Spleen (tissue), 11 donors: ENCODE measurements around the gene DPH5. TPM values are rescaled to one million over a fixed set of nuclear protein-coding genes. Genes with fewer than 3 reads are reported as not detected.

Experiments
- DNase-seq: peaks from one replicate; pipeline ENCODE4 v3.0.0-alpha.2; 2020
- H3K27ac ChIP-seq, 8 donors: fragments of 200-600 bp; sonication (generic) in 7 of 8; 1 replicate in 4 of 8; 2 replicates in 4 of 8; pipeline versions ENCODE4 v1.5.0 to v1.8.0; 2016 to 2021; ENCODE audit warnings: inconsistent platforms in 4 of 8, mild to moderate bottlenecking in 4 of 8, moderate library complexity in 1 of 8
- H3K27me3 ChIP-seq, 7 donors: fragments of 200-600 bp; sonication (generic) in 6 of 7; replicated peaks in 1 of 7; 1 replicate in 4 of 7; 2 replicates in 3 of 7; pipeline versions ENCODE4 v1.5.0 to v1.8.0; 2016 to 2021; ENCODE audit warnings: inconsistent platforms in 3 of 7, mild to moderate bottlenecking in 1 of 7
- H3K36me3 ChIP-seq, 6 donors: fragments of 200-600 bp; sonication (generic) in 5 of 6; 1 replicate in 4 of 6; 2 replicates in 2 of 6; pipeline versions ENCODE4 v1.5.0 to v1.8.0; 2016 to 2021; ENCODE audit warnings: inconsistent platforms in 2 of 6
- H3K4me1 ChIP-seq, 6 donors: fragments of 200-600 bp; sonication (generic) in 5 of 6; 1 replicate in 3 of 6; 2 replicates in 3 of 6; pipeline versions ENCODE4 v1.5.0 to v1.8.0; 2016 to 2021; ENCODE audit warnings: inconsistent platforms in 3 of 6
- H3K4me3 ChIP-seq, 8 donors: fragments of 200-600 bp; sonication (generic) in 7 of 8; 1 replicate in 4 of 8; 2 replicates in 4 of 8; pipeline versions ENCODE4 v1.5.0 to v1.8.0; 2016 to 2021; ENCODE audit warnings: inconsistent platforms in 4 of 8, mild to moderate bottlenecking in 4 of 8, moderate library complexity in 2 of 8
- H3K9me3 ChIP-seq, 8 donors: fragments of 200-600 bp; sonication (generic) in 7 of 8; 1 replicate in 4 of 8; 2 replicates in 4 of 8; pipeline versions ENCODE4 v1.5.0 to v1.8.0; 2016 to 2021; ENCODE audit warnings: inconsistent platforms in 4 of 8
- CTCF ChIP-seq, 11 experiments: fragments of 200-600 bp in 7 of 11; fragments of 450-650 bp in 4 of 11; sonication (generic) in 4 of 11; IDR thresholded peaks in 8 of 11; conservative IDR thresholded peaks in 3 of 11; 1 replicate in 7 of 11; 2 replicates in 4 of 11; pipeline versions ENCODE4 v1.4.0 to v1.8.0; 2016 to 2021; ENCODE audit warnings: antibody characterized with exemption in 11 of 11, inconsistent platforms in 4 of 11, mild to moderate bottlenecking in 1 of 11
- POLR2A ChIP-seq, 3 donors: fragments of 450-650 bp; IDR thresholded peaks; one replicate each; pipeline ENCODE4 v1.5.1; 2017; ENCODE audit warnings: antibody characterized with exemption in 3 of 3, mild to moderate bottlenecking in 1 of 3
- POLR2AphosphoS5 ChIP-seq, 3 donors: sonication (generic); formaldehyde crosslinking; IDR thresholded peaks; one replicate each; pipeline ENCODE4 v1.5.1; 2017; ENCODE audit warnings: antibody characterized with exemption in 3 of 3
- WGBS, 5 donors: extraction: QIAGEN DNeasy Blood & Tissue Kit in 3 of 5; methylation state at CpG; one replicate each; pipeline versions ENCODE4 v1.1.5 to v1.1.7; 2013 to 2018; 5-methylcytosine and 5-hydroxymethylcytosine counted together
- intact Hi-C: fragments of 100-400 bp; cut with DNase I; formaldehyde crosslinking; loops from one replicate; pipeline ENCODE4 v1.15.0; 2023; ENCODE audit warnings: low total_unique reads
- polyA plus RNA-seq, 3 donors: library from polyadenylated mRNA; stranded (reverse); fragments of 200-250 nt; gene quantifications; one replicate each; pipeline ENCODE4 v1.2.1, GENCODE V29; 2013
- total RNA-seq, 7 donors: library from RNA; depleted of rRNA in 3 of 7; stranded (reverse); fragments of >200 nt in 3 of 7; fragmentation: NEBNext Ultra II Directional in 4 of 7; extraction: Animal tissue kit (Norgen Biotek cat#: 25700) in 4 of 7; gene quantifications; one replicate each; pipeline versions ENCODE4 v1.1.0 to v1.2.1, GENCODE V29; 2016 to 2021
- donor health status: healthy with polysubstance abuse.
- donor health status: DM: no; HTN: no; CAD: no; lungs with moderate emphysema.
- donor health status: DM: no; HTN: no; CAD: no.
- donor health status: Bipolar disorder and iron deficiency.
- donor health status: healthy.
- donor health status: DM: no; HTN: no; CAD: no.
- donor health status: DM: yes; HTN: yes; CAD: no.

Gene DPH5
- total and polyA plus RNA-seq, 10 donors: 19.3 to 60.0 (median 26.0) TPM

GRCh38 chr1:101064697-101065096 is 39.1 kb upstream of the DPH5 start:
- WGBS, 5 donors: 71 to 83% (median 79%) methylated on average over 2 of the region's 2 CpGs
- TF ChIP-seq POLR2A (IDR thresholded peaks at IDR 0.05): no peak
- no peak for TF ChIP-seq POLR2AphosphoS5 (IDR thresholded peaks at IDR 0.05)
- TF ChIP-seq CTCF (IDR thresholded peaks at IDR 0.05 in 8 of 11, conservative IDR thresholded peaks at IDR 0.05 in 3 of 11): no peak
- no peak for DNase-seq

GRCh38 chr1:101060992-101061391 is 35.4 kb upstream of the DPH5 start:
- Histone ChIP-seq H3K9me3 (no peaks in the 10 kb centered on the region), H3K27me3 (no peaks in the 10 kb centered on the region), H3K36me3 (no peaks in the 10 kb centered on the region), H3K4me1 (peaks cover 0 to 29% (median 10%) of the 10 kb centered on the region in 6 donors), H3K27ac (no peak overlapping the region), H3K4me3 (no peak overlapping the region)
- no peak for DNase-seq
- TF ChIP-seq POLR2AphosphoS5 (IDR thresholded peaks at IDR 0.05) (no peak), POLR2A (IDR thresholded peaks at IDR 0.05) (no peak), CTCF (IDR thresholded peaks at IDR 0.05 in 8 of 11, conservative IDR thresholded peaks at IDR 0.05 in 3 of 11) (no peak)
- 65 to 87% (median 83%) methylated on average over 1 of the region's 1 CpG for WGBS, 5 donors
- intact Hi-C loops: no loop called here

More at GRCh38 chr1:101064697-101065096, 39.1 kb upstream of the DPH5 start:
- Histone ChIP-seq H3K4me3 (no peak overlapping the region), H3K36me3 (no peaks in the 10 kb centered on the region), H3K27me3 (no peaks in the 10 kb centered on the region), H3K4me1 (peaks cover 0 to 41% (median 18%) of the 10 kb centered on the region in 6 donors), H3K9me3 (peaks cover 0 to 3% (median 0%) of the 10 kb centered on the region in 8 donors), H3K27ac (no peak overlapping the region)
- intact Hi-C loops: no loop called here

- no peak overlapping the region for H3K27ac ChIP-seq
- H3K9me3 ChIP-seq: no peaks in the 10 kb centered on the region
- H3K4me3 ChIP-seq: no peak overlapping the region
- H3K4me1 ChIP-seq: peaks cover 0 to 20% (median 4%) of the 10 kb centered on the region in 6 donors
- 85 to 91% (median 90%) methylated on average over 6 of the region's 6 CpGs for WGBS, 5 donors
- no peaks in the 10 kb centered on the region for H3K27me3 ChIP-seq
- TF ChIP-seq POLR2A (IDR thresholded peaks at IDR 0.05): no peak
- TF ChIP-seq POLR2AphosphoS5 (IDR thresholded peaks at IDR 0.05): no peak
- TF ChIP-seq CTCF (IDR thresholded peaks at IDR 0.05 in 8 of 11, conservative IDR thresholded peaks at IDR 0.05 in 3 of 11): no peak
- no peaks in the 10 kb centered on the region for H3K36me3 ChIP-seq
- intact Hi-C loops: no loop called here
- DNase-seq: no peak
Observed at GRCh38 chr1:101059945-101060542, 34.5 kb upstream of the DPH5 start.

- no peak overlapping the region for H3K27ac ChIP-seq
- H3K36me3 ChIP-seq: no peaks in the 10 kb centered on the region
- H3K9me3 ChIP-seq: no peaks in the 10 kb centered on the region
- H3K4me3 ChIP-seq: no peak overlapping the region
- TF ChIP-seq POLR2A (IDR thresholded peaks at IDR 0.05) (no peak), CTCF (IDR thresholded peaks at IDR 0.05 in 8 of 11, conservative IDR thresholded peaks at IDR 0.05 in 3 of 11) (no peak), POLR2AphosphoS5 (IDR thresholded peaks at IDR 0.05) (no peak)
- H3K4me1 ChIP-seq: peaks cover 0 to 30% (median 3%) of the 10 kb centered on the region in 6 donors
- intact Hi-C loops: no loop called here
- no peaks in the 10 kb centered on the region for H3K27me3 ChIP-seq
- DNase-seq: no peak
Observed at GRCh38 chr1:101055623-101056022, 30.0 kb upstream of the DPH5 start.
